HG03432 (cell line): ENCODE results near the gene FOXRED1.
A peak's percentile ranks its signal among the peaks of the same experiment; 100 is the strongest.
"Not testable (repeated sequence)": the region's sequence is repeated elsewhere in the genome, so short reads cannot be mapped to it uniquely, and the experiment has no call there.

Experiments
- ATAC-seq: cut with Tn5 transposase; IDR thresholded peaks from one replicate; pipeline ENCODE4 v1.9.1; 2021; ENCODE audit warnings: mild to moderate bottlenecking, moderate library complexity; ENCODE audit not compliant: unreplicated experiment

The FOXRED1 gene

DNA sequence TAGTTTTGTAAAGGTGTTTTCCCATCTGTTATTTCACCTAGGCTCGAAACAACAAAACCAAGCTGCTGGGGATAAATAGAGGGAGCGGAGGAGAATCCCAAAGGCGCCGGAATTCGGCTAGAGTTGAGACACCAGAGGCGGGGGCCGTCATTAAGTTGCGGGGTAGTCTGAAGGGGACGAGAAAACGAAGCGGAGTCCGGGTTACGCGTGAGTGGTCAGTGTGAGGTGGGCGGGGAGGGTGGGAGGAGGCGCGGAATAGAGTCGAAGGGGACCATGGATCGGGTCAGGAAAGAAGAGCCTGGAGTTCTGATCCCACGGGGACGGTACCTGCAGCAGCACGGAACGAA lies 620 bp upstream of the FOXRED1 start:
- no peak for ATAC-seq

DNA sequence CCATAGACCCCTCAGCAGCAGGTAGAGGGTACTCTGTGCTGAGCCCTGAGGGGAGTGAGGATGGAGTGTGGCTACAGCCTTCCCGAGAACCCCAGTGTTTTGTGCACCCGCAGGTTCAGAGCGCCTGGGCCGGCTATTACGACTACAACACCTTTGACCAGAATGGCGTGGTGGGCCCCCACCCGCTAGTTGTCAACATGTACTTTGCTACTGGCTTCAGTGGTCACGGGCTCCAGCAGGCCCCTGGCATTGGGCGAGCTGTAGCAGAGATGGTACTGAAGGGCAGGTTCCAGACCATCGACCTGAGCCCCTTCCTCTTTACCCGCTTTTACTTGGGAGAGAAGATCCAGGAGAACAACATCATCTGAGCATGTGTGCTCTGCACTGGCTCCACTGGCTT lies 8.4 kb downstream of the FOXRED1 start:
- no peak for ATAC-seq

DNA sequence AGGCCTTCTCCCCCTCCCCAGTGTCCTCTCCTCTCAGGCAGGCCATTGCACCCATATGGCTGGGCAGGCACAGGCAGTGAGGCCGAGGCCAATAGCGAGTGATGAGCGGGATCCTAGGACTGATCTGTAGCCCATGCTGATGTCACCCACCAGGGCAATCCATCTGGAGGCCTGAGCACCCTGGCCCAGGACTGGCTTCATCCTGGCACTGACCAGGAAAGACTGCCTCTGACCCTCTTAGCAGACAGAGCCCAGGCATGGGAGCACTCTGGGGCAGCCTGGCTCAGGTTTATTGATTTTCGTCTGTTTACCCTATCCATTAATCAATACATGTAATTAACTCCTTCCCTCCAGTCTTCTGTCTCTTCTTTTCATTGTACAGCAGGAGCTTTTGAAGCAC lies 8.8 kb downstream of the FOXRED1 start:
- no peak for ATAC-seq

DNA sequence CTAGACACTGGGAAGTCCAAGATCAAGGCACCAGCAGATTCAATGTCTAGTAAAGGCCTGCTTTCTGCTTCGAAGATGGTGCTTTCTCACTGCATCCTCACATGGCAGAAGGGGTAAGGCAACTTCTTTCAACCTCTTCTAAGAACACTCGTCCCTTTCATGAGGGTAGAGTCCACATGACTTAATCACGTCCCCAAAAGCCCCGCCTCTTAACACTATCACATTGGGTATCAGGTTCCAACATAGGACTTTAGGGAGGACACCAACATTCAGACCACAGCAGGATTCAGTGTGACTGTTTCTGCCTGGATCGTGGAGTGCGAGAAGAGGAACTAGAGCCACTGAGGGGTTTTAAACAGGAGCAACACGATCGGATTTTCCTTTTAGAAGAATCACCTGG lies 10.2 kb downstream of the FOXRED1 start:
- ATAC-seq, result no peak

DNA sequence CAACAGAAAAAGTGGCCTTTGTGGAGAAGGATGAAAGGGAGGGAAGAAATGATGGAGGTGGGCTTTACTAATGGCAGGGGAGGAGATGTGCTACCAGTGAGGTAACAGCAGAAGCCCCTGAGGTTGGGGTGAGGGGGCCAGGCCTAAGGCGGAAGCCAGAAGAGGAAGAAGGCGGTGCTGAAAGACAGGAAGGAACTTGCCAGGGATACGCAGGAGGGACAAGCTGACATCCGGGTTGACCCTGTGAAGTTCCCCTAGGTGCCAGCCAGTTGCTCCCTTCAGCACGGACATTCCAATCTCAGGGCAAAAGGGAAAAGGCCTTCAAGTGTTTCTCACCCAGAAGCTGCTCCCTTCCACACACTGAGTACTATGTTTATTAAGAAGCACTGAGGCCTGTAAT lies 11.6 kb downstream of the FOXRED1 start:
- ATAC-seq, result no peak

DNA sequence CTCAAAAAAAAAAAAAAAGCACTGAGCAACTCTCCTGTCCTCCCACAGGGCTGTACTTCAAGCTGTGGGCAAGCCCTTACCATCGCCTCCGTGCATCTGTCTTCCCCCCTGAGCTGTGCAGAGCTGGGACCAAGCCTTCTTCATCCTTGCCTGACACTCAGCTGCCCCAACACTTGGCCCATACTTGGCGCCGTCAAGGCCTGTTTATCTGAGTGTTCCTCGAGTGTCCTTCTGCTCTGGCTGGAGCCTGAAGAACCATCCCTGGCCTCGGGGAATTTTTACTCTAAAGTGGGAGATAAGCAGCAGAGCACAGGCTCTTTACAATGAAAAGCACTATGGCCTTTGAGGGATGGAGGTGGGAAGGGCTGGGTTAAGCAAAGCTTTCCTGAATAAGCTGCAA lies 12.3 kb downstream of the FOXRED1 start:
- no peak for ATAC-seq

DNA sequence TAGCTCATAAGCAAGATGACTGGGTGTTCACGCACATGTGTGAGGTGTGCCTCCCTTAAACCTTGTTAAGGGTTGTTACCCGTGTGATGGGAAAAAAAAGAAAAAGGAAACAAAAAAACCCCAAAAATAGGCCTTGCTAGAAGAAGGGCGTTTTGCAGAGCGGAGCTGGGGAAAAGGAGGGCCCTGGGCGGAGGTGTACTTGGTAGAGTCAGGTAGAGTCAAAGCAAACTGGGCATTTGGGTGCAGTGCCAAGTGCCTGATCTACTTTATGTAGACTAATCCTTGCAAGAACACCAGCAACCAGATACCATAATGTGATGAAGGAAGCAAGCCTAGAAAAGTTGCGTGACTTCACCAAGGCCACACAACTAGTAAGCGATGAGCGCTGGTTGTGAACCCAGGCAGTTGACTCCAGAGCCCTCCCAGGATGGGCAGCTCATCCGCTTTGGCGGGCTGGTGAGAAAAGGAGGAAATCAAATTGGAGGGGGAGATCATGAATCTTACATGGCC lies 12.8 kb downstream of the FOXRED1 start:
- no peak for ATAC-seq

DNA sequence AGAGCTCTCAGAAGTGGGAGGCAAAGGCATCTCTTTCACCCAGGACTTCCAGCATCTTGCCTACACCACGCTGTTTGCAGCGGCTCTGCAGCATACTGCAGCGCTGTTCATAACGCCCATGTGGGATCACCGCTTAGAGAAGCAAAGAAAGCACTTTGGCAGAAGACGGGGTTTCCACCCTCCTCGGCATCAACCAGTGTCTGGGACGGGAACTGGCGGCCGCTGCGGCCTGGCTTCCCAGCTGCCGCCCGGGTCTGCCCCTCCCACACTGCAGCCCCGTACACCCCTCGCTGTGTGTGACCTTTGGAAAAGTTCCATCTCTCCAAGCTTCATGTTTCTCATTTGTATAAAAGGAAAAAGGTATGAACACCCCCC lies 13.4 kb downstream of the FOXRED1 start:
- ATAC-seq, result peak; percentile 29

DNA sequence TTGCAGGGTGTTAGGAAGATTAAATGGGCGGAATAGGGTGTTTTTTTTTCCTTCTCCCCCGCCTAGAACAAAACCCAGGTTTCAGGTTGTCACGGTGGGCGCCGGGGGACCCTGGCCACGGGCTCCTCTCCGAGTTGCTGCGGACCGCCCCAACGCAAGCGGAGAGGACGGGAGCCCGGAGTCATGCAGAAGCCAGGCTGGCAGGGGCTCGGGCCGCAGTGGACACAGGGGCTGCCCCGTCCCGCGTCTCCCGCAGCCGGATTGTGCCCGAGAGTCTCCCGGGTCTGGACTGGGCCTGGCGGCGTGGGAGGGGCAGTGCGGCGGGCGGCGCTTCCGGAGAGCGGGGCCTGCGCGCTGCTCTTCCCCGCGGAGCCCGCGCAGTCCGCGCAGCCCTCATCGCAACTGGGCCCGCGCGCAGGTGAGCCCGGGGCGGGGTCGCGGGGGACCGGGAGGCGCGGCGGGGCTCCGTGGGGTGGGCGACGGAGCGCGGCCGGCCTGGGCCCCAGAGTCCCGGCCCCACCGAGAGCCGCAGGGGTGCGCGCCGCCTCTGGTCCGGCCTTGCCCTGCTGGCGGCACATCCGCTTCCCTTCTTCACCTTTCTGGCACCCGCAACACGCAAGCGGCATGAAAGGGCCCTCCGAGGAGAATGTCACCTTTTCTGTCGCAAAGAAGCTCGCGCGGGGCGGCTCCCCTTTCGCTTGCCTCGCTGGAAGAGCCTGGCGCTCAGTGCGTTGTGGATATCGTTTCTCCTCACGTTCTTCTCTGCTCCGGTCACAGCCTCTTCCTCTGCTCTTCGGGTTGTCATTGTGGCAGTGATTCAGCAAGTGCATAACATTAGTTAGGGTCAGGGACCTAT lies 14.0 kb downstream of the FOXRED1 start, which contains the start of gene TIRAP:
Gene TIRAP, plus strand, starts transcription at position 358 of the 856 bp plus-strand sequence. CDS start 7,802 bp downstream, outside the sequence.
- ATAC-seq, result peak; percentile 77

DNA sequence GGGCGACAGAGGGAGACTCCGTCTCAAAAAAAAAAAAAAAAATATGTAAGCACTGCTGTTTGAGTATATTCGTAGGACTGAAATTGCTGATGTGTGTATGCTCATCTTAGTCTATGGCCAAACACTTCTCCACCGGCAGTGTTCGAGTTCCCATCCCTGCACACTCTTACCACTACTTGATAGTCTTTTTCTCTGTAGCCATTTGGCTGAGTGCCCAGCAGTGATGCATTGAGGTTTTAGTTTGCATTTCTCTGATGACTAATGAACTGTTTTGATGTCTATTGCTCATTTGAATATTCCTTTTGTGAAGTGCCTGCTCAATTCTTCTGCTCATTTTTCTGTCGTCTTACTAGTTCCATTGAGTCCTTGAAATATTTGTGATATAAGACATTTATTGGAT lies 15.9 kb downstream of the FOXRED1 start:
- ATAC-seq, result peak; percentile 55

DNA sequence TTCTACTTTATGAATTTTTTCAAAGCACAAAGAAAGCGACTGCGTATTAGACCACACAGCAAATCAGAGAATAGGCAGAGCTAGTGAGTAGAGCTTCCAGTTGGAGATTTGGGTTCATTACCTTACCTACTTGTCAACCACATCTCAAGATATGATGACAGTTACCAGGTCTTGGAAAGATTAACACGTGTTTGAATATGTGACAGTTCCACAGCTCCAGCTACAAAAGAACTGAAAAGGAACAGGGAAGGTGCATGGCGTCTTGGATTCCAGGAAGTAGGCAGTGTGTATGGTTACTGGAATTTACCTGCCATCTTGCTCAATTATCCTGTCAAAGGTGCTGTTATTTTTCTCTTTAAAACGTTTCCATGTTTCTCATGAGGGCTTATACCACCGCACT lies 19.3 kb downstream of the FOXRED1 start:
- ATAC-seq, result no peak

DNA sequence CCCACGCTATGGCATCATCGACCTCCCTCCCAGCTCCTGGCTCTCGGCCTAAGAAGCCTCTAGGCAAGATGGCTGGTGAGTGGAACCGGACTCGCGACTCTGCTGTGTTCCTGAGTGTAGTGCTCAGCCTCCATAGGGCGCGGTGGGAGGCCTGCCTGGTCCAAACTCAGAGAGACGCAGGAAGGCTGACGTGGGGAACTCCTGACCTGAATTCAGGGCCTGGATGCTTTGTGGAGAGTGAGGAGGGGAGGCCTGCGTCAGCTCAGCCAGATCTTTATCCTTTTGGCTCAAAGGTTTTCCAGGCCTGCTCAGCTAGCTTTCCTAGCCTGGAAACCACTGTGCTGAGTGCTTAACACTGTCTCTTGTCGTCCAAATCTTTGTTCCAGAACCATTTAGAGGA lies 21.9 kb downstream of the FOXRED1 start:
- ATAC-seq, result no peak

DNA sequence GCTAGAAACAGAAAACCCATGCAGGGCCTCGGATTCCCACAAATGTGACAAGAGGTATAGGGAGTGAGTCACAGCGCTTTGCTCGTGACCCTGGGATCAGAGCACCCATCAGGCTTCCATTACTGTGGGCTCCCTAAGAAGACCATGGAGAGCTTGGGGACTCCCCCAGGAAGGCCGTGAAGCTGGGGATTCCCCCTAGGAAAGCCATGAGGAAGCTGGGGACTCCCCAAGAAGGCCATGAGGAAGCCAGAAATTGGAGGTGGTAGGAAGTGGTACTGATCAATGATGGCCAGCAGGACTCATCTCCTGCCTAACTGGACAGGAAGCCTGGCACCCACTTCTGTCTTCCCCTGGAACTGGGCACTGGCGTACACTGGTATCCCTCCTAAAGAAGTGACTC lies 24.8 kb downstream of the FOXRED1 start:
- ATAC-seq, result peak; percentile 60

DNA sequence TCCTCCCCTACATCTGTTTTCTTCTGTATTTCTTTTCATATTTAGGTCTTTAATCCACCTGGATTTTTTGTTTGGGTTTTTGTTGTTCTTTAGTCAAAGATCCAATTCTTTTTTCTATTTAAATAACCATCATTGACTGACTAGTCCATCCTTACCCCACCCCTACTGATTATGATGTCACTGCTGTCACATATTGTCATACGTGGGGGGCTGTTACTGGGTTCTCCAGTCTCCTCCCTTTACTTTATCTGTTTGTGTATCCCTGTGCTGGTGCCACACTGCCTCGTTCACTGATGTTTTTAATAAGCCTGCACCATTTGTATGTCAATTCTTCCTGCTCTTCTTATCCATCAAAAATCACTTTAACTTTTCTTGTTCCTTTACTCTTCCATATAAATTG lies 28.1 kb downstream of the FOXRED1 start:
- ATAC-seq, result no peak

DNA sequence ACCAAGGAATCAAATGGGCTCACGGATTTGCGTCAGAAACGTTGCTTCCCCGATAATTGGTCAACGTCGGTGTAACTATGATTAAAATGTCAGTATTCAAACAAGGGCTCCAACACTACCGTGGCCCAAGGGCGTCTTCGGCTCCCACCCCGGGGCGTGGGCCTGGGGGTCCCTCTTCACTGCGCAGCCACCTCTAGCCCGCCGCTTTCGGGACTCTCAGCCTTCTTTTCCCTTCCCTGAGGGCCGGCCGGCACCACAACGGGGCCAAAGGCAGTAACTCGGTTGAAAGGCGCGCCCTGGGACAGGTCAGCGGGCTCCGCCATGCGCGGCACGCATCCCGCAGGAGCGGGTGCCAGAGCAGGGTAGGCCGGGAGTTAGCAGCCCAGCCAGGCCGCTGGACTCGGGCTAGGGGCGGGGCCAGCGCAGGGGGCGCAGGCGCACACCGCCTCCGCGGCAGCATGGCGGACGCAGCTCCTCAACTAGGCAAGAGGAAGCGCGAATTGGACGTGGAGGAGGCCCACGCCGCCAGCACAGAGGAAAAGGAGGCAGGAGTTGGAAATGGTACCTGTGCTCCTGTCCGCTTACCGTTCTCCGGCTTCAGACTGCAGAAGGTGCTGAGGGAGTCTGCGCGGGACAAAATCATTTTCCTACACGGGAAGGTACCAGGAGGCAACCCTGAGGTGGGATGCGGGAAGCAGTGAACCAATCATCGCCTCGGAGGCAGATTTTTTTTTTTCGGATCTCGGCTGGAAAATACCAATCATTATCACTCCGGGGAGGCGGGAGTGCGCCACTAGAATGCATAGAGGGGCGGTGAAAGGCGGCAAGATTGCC lies 34.9 kb downstream of the FOXRED1 start, which contains the start of gene DCPS:
Gene DCPS, plus strand, starts transcription at position 438 of the 834 bp plus-strand sequence. Its CDS starts 21 bp downstream, at position 459.
- peak; percentile 94 for ATAC-seq

DNA sequence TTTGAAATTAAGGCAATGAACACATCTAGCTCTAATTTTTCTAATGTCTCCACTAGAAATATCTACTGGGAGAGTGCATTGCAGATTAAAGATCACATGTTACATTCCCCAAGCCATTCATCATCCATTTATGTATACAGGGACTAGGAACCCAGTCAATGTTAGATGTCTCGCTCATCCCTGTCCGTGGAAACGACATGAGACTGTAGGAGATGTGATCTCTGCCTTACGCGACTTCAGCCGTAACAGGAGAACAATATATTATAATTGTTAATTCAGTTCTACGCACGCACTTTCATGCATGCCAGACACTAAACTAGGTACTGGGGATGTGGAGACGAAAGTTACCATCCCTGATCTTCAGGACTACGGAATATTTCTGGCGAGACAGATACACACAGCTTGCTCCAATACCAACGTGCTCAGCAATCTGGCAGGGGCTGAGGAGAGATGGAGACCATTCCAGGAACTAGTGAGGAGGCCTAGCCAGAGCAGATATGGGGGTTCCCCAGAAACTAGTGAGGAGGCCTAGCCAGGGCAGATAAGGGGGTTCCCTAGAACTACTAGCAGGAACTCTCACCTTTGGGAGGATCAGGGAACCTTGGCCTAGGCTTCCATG lies 35.6 kb downstream of the FOXRED1 start:
- peak; percentile 32 for ATAC-seq

DNA sequence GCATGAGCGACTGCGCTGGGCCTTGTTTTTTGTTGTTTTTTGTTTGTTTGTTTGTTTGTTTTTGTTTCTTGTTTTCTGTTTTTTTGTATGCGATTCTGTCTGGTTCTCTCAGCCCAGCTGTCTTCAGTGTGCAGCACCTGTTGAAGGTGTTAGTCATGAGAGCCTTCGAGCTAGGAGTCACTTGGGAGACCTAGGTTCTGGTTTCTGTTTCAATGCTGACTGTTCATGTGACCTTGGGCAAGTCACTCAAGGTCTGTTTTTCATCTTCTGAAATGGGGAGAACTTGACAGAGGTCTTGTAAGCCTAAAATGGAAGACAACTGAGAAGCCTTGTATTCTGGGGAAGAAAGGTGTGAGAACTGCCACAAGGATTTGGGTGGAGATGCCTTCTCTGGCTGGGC lies 36.7 kb downstream of the FOXRED1 start:
- peak; percentile 52 for ATAC-seq

DNA sequence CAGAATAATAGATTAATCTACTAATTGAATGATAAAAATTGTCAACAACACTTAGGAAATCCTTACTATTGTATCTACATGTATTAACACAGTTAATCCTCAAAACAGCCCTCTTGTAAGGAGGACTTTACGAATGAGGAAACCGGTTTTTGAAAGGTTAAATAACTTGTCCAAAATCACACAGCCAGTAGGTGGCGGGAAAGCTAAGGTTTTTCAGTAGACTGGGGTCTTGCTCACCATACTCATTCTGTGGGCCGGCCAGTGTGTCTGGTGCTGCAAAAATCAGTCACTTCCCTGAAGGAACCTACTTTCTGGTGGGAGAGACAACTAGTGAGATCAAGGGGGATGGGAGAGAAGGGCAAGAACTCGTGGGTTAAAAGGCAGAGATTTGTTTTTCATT lies 38.8 kb downstream of the FOXRED1 start:
- ATAC-seq, result no peak

DNA sequence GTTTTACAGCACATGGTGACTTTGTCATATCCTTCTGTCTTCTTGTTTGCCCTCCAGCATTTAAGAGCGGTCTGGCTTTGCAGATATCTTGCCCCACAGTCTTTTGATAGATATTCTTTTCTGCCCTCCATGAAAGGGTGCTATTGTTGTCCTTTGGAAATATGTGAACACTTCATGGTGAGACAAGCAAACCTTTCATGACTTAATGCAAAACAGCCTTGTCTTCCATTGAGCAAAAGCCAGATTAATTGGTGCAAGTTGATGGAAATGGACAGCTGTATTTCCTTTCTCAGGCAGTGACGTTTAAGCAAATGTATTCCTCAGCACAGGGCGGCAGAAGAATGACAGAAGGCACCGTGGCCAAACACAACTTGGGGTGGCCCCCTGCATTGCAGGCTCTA lies 39.3 kb downstream of the FOXRED1 start:
- no peak for ATAC-seq

DNA sequence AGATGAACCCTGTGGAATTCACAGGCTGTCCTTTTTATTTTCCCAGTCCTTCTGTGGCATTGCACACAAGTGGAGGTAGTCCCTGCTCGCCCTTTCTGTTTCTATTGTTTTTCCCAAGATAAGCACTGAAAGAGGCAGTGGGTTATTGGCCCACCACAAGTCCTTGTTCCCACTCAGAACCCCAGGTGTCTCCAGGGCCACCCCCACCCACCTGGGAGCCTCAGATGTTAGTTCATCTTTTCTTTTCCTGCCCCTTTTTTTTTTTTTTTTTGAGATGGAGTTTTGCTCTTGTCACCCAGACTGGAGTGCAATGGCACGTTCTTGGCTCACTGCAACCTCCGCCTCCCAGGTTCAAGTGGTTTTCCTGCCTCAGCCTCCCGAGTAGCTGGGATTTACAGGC lies 39.8 kb downstream of the FOXRED1 start:
- not testable (repeated sequence) for ATAC-seq
